ENCODE measurements around the gene CXCL16.

The CXCL16 gene

DNA sequence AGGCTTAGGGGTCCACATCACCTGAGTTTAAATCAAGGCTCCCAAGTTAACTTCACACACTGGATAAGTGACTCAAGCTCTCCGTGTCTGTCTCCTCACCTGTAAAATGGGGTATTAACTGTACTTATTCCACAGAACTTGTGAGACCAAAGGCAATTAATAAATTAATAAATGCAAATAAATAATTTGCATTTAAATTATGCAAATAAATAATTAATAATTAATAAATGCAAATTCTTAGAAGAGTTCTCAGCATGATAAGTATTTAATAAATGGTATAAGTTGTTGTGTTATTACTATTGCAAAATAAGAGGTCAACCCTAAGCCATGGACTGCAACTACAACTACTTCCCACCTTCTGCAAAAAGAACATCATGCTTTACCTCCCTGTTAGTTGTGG lies 13.7 kb upstream of the CXCL16 start:
- TF ChIP-seq, protein P1, sequence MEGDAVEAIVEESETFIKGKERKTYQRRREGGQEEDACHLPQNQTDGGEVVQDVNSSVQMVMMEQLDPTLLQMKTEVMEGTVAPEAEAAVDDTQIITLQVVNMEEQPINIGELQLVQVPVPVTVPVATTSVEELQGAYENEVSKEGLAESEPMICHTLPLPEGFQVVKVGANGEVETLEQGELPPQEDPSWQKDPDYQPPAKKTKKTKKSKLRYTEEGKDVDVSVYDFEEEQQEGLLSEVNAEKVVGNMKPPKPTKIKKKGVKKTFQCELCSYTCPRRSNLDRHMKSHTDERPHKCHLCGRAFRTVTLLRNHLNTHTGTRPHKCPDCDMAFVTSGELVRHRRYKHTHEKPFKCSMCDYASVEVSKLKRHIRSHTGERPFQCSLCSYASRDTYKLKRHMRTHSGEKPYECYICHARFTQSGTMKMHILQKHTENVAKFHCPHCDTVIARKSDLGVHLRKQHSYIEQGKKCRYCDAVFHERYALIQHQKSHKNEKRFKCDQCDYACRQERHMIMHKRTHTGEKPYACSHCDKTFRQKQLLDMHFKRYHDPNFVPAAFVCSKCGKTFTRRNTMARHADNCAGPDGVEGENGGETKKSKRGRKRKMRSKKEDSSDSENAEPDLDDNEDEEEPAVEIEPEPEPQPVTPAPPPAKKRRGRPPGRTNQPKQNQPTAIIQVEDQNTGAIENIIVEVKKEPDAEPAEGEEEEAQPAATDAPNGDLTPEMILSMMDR (IDR thresholded peaks at IDR 0.05; ENCODE audit: insufficient read depth, low read depth, low read length, missing control alignments) = no peak
- no peak for DNase-seq (ENCODE audit: low read depth)
- H3K4me3 ChIP-seq (ENCODE audit: low read length) = no peak overlapping the region

DNA sequence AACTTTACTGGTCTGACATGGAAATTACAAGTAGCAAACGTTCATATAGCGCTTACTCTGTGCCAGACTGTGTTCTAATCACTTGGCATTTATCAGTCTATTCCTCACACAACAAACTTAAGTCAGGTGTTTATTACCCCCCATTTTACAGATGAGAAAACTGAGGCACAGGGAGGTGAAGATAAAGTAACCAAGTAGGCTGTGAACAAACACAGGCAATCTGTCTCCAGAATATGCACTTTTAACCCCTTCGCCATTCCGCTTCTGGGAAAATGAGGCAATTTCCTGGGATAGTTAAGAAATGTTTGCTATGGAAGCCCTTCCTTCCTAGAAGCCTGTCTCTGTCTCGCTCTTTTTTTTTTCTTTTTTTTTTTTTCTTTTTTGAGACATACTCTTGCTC lies 12.2 kb upstream of the CXCL16 start:
- DNase-seq (ENCODE audit: low read depth) = no peak
- no peak overlapping the region for H3K4me3 ChIP-seq (ENCODE audit: low read length)
- TF ChIP-seq, protein P1 (IDR thresholded peaks at IDR 0.05; ENCODE audit: insufficient read depth, low read depth, low read length, missing control alignments) = no peak

DNA sequence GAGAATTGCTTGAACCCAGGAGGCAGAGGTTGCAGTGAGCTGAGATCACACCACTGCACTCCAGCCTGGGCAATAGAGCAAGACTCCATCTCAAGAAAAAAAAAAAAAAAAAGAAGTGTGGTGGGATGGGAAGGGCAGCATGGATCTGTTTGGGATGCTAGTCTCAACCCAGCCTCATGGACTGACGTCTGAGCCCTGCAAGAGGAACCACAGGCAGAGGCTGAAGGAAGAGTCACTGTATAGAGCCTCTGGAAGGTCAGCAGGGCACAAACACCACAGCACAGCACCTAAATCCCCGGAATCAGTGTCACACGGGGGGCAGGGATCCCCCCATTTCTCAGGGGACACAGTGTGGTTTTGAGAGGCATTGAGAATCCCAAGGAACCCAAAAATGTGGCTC lies 10.9 kb upstream of the CXCL16 start:
- TF ChIP-seq, protein P1 (IDR thresholded peaks at IDR 0.05; ENCODE audit: insufficient read depth, low read depth, low read length, missing control alignments) = no peak
- no peak overlapping the region for H3K4me3 ChIP-seq (ENCODE audit: low read length)
- no peak for DNase-seq (ENCODE audit: low read depth)

DNA sequence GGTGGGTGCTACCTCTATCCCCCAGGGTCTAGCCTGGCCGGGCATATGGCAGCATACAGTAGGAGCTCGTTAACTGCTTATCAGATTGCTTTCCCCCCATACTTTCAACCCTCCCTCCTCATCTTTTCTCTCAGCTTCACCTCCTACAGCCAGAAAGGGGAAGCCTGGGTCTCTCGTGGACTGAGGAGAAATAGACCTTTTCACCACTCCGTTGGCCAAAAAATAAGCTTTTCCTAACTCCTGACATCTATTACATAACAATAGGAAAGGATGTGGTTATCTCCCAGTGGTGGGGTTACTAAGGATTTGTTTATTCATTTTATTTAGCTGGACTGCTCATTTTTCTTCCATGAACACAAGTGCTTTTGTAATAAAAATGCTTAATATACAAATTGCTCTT lies 9.0 kb upstream of the CXCL16 start:
- no peak for DNase-seq (ENCODE audit: low read depth)
- TF ChIP-seq, protein P1 (IDR thresholded peaks at IDR 0.05; ENCODE audit: insufficient read depth, low read depth, low read length, missing control alignments) = no peak
- H3K4me3 ChIP-seq (ENCODE audit: low read length) = no peak overlapping the region

DNA sequence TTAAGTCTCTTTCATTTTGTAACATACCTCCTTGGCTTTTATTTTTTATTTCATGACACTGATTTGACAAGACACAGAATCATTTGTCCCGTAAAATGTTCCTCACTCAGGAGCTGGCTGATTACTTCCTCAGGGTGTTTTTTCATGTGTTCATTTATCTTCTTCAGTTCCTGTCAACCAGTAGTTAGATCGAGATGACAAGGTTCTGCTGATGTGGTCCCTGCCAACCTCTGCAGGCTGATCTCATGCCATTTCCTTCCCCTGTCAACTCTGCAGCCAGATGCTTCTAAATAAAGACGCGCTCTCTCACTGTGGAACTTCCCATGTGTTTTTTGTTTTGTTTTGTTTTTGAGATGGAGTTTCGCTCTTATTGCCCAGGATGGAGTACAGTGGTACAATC lies 8.1 kb upstream of the CXCL16 start:
- DNase-seq (ENCODE audit: low read depth) = no peak
- TF ChIP-seq, protein P1 (IDR thresholded peaks at IDR 0.05; ENCODE audit: insufficient read depth, low read depth, low read length, missing control alignments) = no peak
- no peak overlapping the region for H3K4me3 ChIP-seq (ENCODE audit: low read length)

DNA sequence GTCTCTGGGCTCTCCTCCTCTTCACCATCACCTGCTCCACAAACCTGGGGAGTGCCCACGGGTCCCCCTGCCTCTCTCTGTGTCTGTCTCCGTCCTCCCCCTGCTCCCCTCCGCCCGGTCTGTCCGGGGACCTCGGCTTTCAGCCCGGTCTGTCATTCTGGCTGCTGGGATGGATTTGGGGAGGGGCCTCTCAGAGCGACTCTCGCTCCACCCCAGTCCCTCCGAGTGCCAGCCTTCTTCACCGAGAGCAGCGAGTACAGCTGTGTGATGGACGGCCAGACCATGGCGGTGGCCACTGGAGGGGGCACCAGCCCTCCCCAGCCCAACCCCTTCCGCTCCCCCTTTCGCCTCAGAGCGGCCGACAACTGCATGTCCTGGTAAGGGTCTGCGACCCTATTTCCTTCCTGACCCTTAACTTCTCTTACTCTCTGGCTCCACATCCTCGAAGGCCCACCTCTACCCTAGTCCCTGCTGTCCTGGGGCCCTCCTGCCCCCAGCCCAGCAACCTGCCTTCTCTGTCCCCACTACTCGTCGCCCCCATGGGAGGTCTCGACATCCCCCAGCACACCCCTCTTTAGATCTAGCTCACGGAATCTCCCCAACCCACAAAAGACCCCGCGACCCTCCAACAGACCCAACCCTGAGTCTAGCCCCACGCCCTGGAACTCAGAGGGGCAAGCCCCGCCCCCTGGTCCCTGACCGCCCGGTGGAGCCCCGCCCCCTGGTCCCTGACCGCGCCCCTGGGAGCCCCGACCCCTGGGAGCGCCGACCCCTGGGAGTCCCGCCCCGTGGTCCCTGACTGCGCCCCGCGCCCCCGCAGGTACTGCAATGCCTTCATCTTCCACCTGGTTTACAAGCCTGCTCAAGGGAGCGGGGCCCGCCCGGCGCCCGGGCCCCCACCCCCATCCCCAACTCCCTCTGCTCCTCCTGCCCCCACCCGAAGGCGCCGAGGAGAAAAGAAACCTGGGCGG lies 5.6 kb upstream of the CXCL16 start:
- H3K4me3 ChIP-seq (ENCODE audit: low read length) = no peak overlapping the region
- no peak for DNase-seq (ENCODE audit: low read depth)
- TF ChIP-seq, protein P1 (IDR thresholded peaks at IDR 0.05; ENCODE audit: insufficient read depth, low read depth, low read length, missing control alignments) = no peak

DNA sequence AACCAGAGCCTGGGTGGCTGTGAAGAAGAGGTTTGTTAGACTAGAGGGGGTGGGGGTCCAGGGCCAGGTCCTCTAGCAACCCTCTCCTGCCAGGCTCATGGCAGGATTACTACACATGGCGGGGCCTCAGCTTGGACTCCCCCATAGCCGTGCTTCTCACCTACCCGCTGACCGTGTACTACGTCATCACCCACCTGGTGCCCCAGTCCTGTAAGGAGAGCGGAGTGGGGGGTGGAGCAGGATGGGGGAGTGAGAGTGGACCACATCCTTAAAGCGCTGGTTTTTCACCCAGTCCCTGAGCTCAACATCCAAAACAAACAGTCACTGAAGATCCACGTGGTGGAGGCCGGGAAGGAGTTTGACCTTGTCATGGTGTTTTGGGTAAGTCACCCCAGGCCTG lies 4.2 kb upstream of the CXCL16 start:
- H3K4me3 ChIP-seq (ENCODE audit: low read length) = no peak overlapping the region
- TF ChIP-seq, protein P1 (IDR thresholded peaks at IDR 0.05; ENCODE audit: insufficient read depth, low read depth, low read length, missing control alignments) = no peak
- no peak for DNase-seq (ENCODE audit: low read depth)

Measured in epithelial cell of esophagus (primary cell).